ENCODE data around the gene C3orf33. TPM values are rescaled to one million over a fixed set of nuclear protein-coding genes. Genes with fewer than 3 reads are reported as not detected.

Gene C3orf33
- polyA plus RNA-seq, 3 donors = 7.4 to 12.9 (median 11.6) TPM

GRCh38 chr3:155792532-155792931 is 13.5 kb downstream of the C3orf33 start:
- no peak for DNase-seq

DNA sequence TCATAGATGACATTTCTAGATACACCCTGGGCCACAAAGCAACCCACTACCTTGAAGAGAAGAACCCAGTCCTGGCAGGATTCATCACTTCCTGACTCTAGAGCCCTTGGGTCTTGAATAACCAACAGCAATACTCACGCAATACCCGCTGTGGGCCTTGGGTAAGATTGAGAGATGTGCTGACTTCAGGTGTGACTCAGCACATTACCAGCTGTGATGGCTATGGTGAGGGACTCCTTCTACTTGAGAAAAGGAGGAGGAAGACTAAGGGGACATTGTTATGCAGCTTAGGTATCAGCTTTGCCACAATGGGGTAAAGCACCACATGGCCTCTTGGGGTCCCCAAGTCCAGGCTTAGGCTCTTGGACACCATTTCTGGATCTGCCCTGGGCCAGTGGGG is 14.9 kb downstream of the C3orf33 start:
- DNase-seq = no peak

GRCh38 chr3:155790272-155790925 is 15.7 kb downstream of the C3orf33 start:
- DNase-seq = no peak

DNA sequence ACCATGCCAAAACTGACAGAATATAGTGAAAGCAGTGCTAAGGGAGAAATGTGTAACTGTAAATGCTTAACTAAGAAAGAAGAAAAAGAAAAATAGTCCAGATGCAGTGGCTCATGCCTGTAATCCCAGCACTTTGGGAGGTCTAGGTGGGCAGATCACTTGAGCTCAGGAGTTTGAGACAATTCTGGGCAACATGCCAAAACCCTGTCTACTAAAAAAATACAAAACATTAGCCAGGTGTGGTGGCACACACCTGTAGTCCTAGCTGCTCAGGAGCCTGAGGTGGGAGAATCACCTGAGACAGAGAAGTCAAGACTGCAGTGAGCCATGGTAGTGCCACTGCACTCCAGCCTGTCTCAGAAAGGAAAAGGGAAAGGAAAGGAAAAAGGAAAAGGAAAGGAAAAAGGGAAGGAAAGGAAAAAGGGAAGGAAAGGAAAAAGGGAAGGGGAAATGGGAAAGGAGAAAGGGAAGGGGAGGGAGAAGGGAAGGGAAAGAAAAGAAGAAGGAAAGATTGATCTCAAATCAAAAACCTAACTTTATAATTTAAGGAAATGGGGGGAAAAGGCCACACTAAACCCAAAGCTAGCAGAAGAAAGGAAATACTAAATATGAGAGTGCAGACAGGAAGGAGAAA is 20.3 kb downstream of the C3orf33 start:
- DNase-seq = no peak

DNA sequence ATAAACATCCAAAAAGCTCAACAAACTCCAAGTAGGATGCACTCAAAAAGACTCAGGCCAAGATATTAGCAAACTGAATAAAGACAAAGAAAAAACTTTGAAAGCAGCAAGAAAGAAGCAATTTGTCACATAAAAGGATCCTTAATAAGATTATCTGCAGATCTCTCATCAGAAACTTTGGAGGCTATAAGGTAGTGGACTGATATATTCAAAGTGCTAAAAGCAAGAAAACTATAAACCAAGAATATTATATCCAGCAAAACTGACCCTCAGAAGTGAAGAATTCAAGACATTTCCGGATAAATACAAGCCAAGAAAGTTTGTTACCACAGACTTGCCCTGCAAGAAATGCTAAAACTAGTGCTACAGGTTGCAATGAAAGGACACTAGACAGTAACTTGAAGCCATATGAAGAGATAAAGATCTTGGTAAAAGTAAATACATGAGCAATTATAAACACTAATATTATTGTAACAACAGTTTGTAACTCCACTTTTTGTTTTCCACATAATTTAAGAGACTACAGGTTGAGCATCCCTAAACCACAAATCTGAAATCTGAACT is 23.6 kb downstream of the C3orf33 start:
- DNase-seq = no peak

- no peak for DNase-seq
These were observed 25.8 kb downstream of the C3orf33 start for GRCh38 chr3:155780291-155780690.

GRCh38 chr3:155778462-155778861 is 27.6 kb downstream of the C3orf33 start:
- no peak for DNase-seq

DNA sequence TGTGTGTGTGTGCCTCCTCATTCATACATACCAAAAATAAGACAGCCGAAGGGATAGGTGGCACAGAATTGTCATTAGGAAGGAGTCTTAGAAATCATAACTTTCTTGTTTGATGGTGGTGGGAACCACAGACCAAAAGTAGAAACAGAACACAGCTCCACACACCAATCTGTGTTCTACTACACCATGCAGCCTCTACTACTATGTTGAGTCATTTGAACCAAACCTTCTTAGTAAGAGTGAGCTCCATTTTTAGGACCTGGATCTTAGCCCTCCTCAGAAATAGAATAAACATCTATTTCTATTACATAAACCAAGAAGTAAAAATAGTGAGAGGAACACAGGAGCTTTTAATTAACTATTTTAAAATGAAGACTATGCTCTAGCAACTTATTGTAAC is 33.3 kb downstream of the C3orf33 start:
- DNase-seq = no peak

DNA sequence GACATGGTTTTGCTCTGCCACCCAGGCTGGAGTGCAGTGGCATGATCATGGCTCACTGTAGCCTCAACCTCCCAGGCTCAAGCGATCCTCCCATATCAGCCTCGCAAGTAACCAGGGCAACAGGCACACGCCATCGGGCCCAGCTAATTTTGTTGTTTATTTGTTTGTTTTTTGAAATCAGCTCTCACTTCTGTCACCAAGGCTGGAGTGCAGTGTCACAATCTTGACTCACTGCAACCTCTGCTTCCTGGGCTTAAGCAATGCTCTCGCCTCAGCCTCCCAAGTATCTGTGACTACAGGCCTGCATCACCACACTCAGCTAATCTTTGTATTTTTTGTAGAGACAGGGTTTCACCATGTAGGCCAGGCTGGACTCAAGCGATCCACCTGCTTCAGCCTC is 35.0 kb downstream of the C3orf33 start:
- DNase-seq = no peak

DNA sequence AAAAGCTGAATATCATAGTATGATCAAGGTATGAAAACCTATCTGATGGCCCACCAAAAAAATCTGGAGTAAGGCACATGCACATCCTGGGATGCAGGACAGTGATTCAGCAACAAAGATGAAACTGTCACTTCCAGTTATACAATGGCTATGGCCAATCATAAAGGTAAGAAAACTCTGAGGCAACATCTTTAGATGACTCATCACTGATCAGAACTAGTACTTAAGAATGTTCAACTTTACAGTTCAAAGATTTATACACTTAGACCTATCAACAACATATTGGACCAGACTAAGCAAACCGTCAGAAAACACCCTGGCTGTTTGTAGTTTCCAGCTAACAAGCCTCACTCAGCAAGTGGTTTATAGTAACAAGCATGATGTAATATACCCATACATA is 39.9 kb downstream of the C3orf33 start:
- DNase-seq = no peak

DNA sequence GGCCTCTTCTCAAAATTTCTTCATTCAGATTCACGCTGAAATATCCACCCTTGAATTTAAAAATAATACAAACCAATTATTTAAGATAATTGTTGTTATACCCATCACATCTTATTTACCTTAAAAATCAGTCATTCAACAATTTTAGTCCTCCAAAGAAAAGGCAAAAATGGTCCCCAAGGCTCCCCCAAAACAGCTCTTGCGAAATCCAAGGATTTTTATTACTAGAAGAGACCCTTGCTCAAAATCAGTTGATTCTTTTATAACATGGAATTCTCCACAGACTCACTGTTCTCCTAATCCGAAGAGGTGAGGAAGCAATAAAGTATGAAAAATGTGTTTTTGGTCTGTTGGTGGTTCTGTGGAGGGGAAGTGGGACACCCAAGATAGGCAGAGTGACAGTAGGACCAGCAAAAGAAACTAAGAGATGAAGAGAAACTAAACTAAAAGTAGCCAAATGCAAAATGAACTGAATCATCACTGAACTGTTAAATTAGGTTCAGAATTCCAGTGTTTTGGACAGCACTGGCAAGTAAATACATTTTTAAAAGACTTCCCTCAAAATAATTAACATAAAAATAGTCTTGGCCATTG is 42.1 kb downstream of the C3orf33 start:
- DNase-seq = no peak

DNA sequence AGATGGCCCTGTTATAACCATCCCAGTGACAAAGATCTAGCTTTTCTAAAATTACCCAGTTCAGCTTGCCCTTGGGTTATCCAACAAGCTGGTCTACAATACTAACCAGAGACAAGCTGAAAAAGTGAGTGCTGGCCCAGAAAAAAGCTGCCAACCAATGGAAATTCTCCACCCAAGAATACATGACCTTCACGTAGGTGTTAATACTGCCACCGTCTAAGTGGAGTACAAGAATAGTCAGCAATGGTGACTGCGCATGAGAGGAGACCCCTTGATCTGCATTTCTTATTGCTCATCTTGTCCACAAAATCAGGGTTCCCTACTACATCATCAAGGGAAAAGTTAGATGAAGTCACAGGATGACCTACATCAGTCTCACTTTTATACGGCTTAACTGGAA is 45.4 kb downstream of the C3orf33 start:
- no peak for DNase-seq

- no peak for DNase-seq
These were observed 48.5 kb downstream of the C3orf33 start for GRCh38 chr3:155757577-155757976.

DNA sequence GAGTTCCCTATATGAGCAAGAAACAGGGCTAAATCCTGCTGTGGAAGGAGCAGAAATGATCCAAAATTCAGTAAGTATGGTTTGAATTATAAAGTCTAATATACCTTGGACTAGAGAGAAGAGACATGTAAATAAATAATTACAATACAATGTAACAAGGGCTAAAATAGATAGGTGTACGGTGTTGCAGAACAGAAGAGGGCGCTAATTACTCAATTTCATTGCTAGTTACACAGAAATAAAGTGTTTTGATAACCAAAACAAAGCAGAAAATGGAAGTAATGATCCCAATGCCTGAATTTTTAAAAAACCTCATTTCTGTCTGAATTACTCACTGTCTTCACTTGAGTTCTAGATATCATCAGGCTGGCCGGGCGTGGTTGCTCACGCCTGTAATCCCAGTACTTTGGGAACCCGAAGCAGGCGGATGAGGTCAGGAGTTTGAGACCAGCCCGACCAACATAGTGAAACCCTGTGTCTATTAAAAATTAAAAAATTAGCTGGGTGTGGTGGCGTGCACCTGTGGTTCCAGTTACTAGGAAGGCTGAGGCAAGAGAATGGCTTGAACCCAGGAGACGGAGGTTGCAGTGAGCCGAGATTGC is 52.9 kb downstream of the C3orf33 start:
- DNase-seq = no peak

- no peak for DNase-seq
These were observed 57.3 kb downstream of the C3orf33 start for GRCh38 chr3:155748611-155749365.

GRCh38 chr3:155747946-155748290 is 58.2 kb downstream of the C3orf33 start:
- DNase-seq = no peak

DNA sequence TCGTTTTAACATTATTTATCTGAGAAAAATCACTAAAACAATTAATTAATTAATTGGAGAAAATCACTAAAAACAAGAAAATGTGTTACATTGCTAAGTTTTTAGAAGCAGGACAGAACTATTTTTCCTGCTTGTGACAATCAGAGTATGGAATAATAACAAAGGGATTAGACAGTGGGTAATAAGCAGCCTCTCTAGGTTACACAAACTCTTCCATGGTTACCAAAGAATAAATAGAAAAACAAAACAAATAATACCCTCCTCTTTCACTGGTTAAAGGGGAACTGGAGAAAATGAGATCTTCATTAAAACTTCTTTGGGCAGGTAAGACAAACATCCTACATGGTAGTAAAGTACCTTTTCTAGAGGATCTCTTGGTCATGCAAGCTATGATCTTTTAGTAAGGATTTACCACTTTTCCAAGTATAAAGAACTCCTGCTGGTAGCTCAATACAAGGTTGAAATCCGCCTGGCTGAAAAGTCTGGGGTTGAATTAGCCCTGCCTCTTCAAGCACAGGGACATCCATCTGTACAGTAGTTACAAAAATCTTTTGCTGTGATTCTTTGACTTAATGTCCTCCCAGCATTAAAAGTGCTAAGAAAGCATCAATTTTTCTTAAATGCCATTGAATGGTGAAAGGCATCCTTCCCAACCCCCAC is 58.7 kb downstream of the C3orf33 start:
- DNase-seq = no peak

- DNase-seq = no peak
These were observed 59.4 kb downstream of the C3orf33 start for GRCh38 chr3:155746703-155747102.

DNA sequence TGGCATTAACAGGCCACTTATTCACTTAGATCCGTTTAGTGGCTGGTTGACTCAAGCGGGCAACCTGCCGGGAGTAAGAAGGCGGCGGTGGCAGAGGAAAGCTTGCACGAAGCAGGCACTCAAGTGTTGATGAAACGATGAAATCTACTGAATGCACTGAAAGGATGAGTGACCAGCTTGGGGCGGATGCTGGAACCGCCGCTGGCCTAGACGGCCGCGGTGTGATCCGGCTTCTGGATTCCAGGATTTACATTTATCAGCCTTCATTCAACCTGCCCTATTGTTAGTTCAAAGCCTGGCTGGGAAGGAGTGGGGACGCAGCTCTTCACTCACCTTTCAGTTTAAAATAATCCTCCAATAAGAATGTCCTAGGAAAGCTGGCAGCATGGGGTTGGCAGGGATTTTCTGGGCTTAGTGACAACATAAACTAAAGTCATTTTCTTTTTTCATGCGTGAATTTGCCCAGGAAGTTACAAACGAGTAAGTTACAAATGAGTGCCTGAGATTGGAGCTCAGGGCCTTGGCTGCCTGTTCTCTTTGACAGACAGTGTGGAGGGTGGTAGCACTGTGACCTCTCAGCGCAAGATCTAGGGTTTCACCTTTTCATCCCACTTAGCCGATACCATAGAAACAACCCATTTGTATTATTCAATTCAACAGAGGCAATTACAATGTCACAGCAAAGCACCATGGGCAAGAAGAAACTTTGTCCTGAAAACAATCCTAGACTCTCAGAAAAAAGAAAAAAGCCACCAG is 60.1 kb downstream of the C3orf33 start:
- no peak for DNase-seq

- peak; percentile 74 for DNase-seq
These were observed 61.3 kb downstream of the C3orf33 start, which contains the start of gene PLCH1 for GRCh38 chr3:155744626-155745324. TSS of gene PLCH1 (minus strand) at chr3:155745071. CDS start at chr3:155704224, 40,847 bp downstream.

All from renal pelvis (tissue), 4 donors.